GM18867 (cell line): Measurements from ENCODE around the gene BDKRB2.
"Not testable (repeated sequence)": the region's sequence is repeated elsewhere in the genome, so short reads cannot be mapped to it uniquely, and the experiment has no call there.

Experiments
- ATAC-seq: cut with Tn5 transposase; IDR thresholded peaks from one replicate; pipeline ENCODE4 v1.9.1; 2021; ENCODE audit warnings: mild to moderate bottlenecking, moderate library complexity; ENCODE audit not compliant: unreplicated experiment

BDKRB2 gene

GRCh38 chr14:96221841-96222240 is 17.2 kb downstream of the BDKRB2 start:
- ATAC-seq = no peak

- no peak for ATAC-seq
Observed at GRCh38 chr14:96224480-96225096, 19.9 kb downstream of the BDKRB2 start.

GRCh38 chr14:96225213-96225612 is 20.6 kb downstream of the BDKRB2 start:
- ATAC-seq = no peak

- no peak for ATAC-seq
Observed at GRCh38 chr14:96225745-96226151, 21.1 kb downstream of the BDKRB2 start.

GRCh38 chr14:96227428-96227827 is 22.8 kb downstream of the BDKRB2 start:
- no peak for ATAC-seq

- ATAC-seq = no peak
Observed at GRCh38 chr14:96229315-96229714, 24.7 kb downstream of the BDKRB2 start.

- ATAC-seq = no peak
Observed at GRCh38 chr14:96231056-96231455, 26.4 kb downstream of the BDKRB2 start.

GRCh38 chr14:96231526-96232130 is 27.0 kb downstream of the BDKRB2 start:
- ATAC-seq = no peak

- ATAC-seq = no peak
Observed at GRCh38 chr14:96232506-96232905, 27.9 kb downstream of the BDKRB2 start.

- ATAC-seq = no peak
Observed at GRCh38 chr14:96233661-96234060, 29.0 kb downstream of the BDKRB2 start.

- no peak for ATAC-seq
Observed at GRCh38 chr14:96235426-96235825, 30.8 kb downstream of the BDKRB2 start.

- ATAC-seq = no peak
Observed at GRCh38 chr14:96237641-96238040, 33.0 kb downstream of the BDKRB2 start.

GRCh38 chr14:96238676-96239265 is 34.1 kb downstream of the BDKRB2 start:
- ATAC-seq = no peak

- no peak for ATAC-seq
Observed at GRCh38 chr14:96239711-96240141, 35.1 kb downstream of the BDKRB2 start.

- ATAC-seq = no peak
Observed at GRCh38 chr14:96240641-96241040, 36.0 kb downstream of the BDKRB2 start.

GRCh38 chr14:96242126-96242525 is 37.5 kb downstream of the BDKRB2 start:
- ATAC-seq = no peak

GRCh38 chr14:96243785-96244184 is 39.1 kb downstream of the BDKRB2 start:
- no peak for ATAC-seq

GRCh38 chr14:96245074-96245473 is 40.4 kb downstream of the BDKRB2 start:
- not testable (repeated sequence) for ATAC-seq

GRCh38 chr14:96245710-96246538 is 41.3 kb downstream of the BDKRB2 start:
- no peak for ATAC-seq

- ATAC-seq = no peak
Observed at GRCh38 chr14:96246539-96246847, 41.9 kb downstream of the BDKRB2 start.

- ATAC-seq = no peak
Observed at GRCh38 chr14:96247031-96247430, 42.4 kb downstream of the BDKRB2 start.

- ATAC-seq = no peak
Observed at GRCh38 chr14:96249029-96249428, 44.4 kb downstream of the BDKRB2 start.
